OCI-LY7 (cell line): ENCODE measurements around the gene PRODH2. TPM values are rescaled to one million over a fixed set of nuclear protein-coding genes. Genes with fewer than 3 reads are reported as not detected.

Experiments
- BruUV-seq: library from RNA; stranded (reverse); fragments of 400-500 nt; replicated peaks from 2 replicates; lab custom pipeline; 2021; lab: Mats Ljungman, UMichigan
- CTCF ChIA-PET: fragments of 300-600 bp; sonication (Branson Sonifier 250); formaldehyde crosslinking; loops from one replicate; lab custom pipeline; 2022; ENCODE audit warnings: antibody characterized with exemption; ENCODE audit not compliant: unreplicated experiment; lab: Charles Lee
- POLR2A ChIA-PET: fragments of 300-600 bp; sonication (Branson Sonifier 250); formaldehyde crosslinking; loops from one replicate; lab custom pipeline; 2022; ENCODE audit warnings: antibody characterized with exemption; lab: Charles Lee
- DNase-seq: peaks from one replicate; pipeline ENCODE4 v3.0.0-alpha.2; 2015; ENCODE audit warnings: low spot score
- H2AFZ ChIP-seq: fragments of 200-600 bp; sonication (generic), shearing (Covaris generic); 2 replicates; pipeline ENCODE4 v1.6.1; 2014; ENCODE audit warnings: mild to moderate bottlenecking, antibody characterized with exemption, low read length, moderate library complexity
- H3K27ac ChIP-seq: fragments of 200-600 bp; sonication (generic); 2 replicates; pipeline ENCODE4 v1.5.1; 2014; ENCODE audit warnings: mixed run types, low read depth, mild to moderate bottlenecking, moderate library complexity, low read length, inconsistent platforms; ENCODE audit not compliant: poor library complexity, severe bottlenecking
- H3K36me3 ChIP-seq: fragments of 200-600 bp; sonication (generic); 2 replicates; pipeline ENCODE4 v1.6.1; 2014; ENCODE audit warnings: mild to moderate bottlenecking, antibody characterized with exemption, low read length, moderate library complexity, mixed read lengths; ENCODE audit not compliant: insufficient read depth
- H3K4me1 ChIP-seq: fragments of 200-600 bp; sonication (generic); 2 replicates; pipeline ENCODE4 v1.5.1; 2014; ENCODE audit warnings: mild to moderate bottlenecking, low read length; ENCODE audit not compliant: insufficient read depth, poor library complexity, severe bottlenecking
- H3K4me2 ChIP-seq: fragments of 200-600 bp; sonication (generic); 2 replicates; pipeline ENCODE4 v1.6.1; 2014; ENCODE audit warnings: mild to moderate bottlenecking, low read length
- H3K4me3 ChIP-seq: fragments of 200-600 bp; sonication (generic); 2 replicates; pipeline ENCODE4 v1.5.1; 2014; ENCODE audit warnings: mild to moderate bottlenecking, low read depth, low read length; ENCODE audit not compliant: poor library complexity, severe bottlenecking
- H3K79me2 ChIP-seq: fragments of 200-600 bp; sonication (generic); 2 replicates; pipeline ENCODE4 v1.6.1; 2016; ENCODE audit warnings: low read depth, mild to moderate bottlenecking, low read length, moderate library complexity, mixed read lengths; ENCODE audit not compliant: insufficient read depth
- H3K9me2 ChIP-seq: fragments of 200-600 bp; sonication (generic); 2 replicates; pipeline ENCODE4 v1.6.1; 2016; ENCODE audit warnings: mild to moderate bottlenecking, low read length, mixed read lengths; ENCODE audit not compliant: insufficient read depth
- H3K9me3 ChIP-seq: fragments of 200-600 bp; sonication (generic); 2 replicates; pipeline ENCODE4 v1.6.1; 2014; ENCODE audit warnings: mild to moderate bottlenecking, mixed run types, low read length, mixed read lengths
- H4K20me1 ChIP-seq: fragments of 200-600 bp; sonication (generic); 2 replicates; pipeline ENCODE4 v1.6.1; 2014; ENCODE audit warnings: mild to moderate bottlenecking, antibody characterized with exemption, low read length, moderate library complexity, mixed read lengths; ENCODE audit not compliant: insufficient read depth
- EZH2phosphoT487 ChIP-seq: fragments of 200-600 bp; sonication (generic); IDR thresholded peaks from 2 replicates; pipeline ENCODE4 v1.6.1; 2018; ENCODE audit warnings: low read depth, borderline replicate concordance, mild to moderate bottlenecking, mixed run types, antibody characterized with exemption, low read length, moderate library complexity, mixed read lengths
- intact Hi-C: fragments of 100-400 bp; cut with micrococcal nuclease; formaldehyde crosslinking; loops from one replicate; pipeline ENCODE4 v1.10.0; 2022; ENCODE audit not compliant: unreplicated experiment
- total RNA-seq, 2 experiments: library from RNA; depleted of rRNA in 1 of 2; stranded (reverse); fragments of >200 nt in 1 of 2; shearing (Covaris generic) in 1 of 2; gene quantifications; 2 replicates each; pipeline ENCODE4 v1.2.3, GENCODE V29; 2014 to 2022
- TF ChIP-seq, protein P1 (sequence below): fragments of 200-600 bp; sonication (generic); conservative IDR thresholded peaks from 2 replicates; pipeline ENCODE4 v1.5.1; 2014; ENCODE audit warnings: mild to moderate bottlenecking, antibody characterized with exemption, low read length, moderate library complexity, mixed read lengths

The PRODH2 gene
- total RNA-seq, 2 experiments from 2014 or later: not detected

- POLR2A ChIA-PET: no interaction called here
- CTCF ChIA-PET: no interaction called here
These were observed 36.4 kb upstream of the PRODH2 start for GRCh38 chr19:35848919-35849505.

GRCh38 chr19:35848486-35848885 lies 35.8 kb upstream of the PRODH2 start:
- intact Hi-C loops: no loop called here
- Histone ChIP-seq H2AFZ (no peak overlapping the region), H3K9me2 (no peaks in the 10 kb centered on the region), H3K27ac (no peak overlapping the region), H3K9me3 (no peaks in the 10 kb centered on the region), H4K20me1 (no peaks in the 10 kb centered on the region), H3K36me3 (no peaks in the 10 kb centered on the region), H3K4me1 (no peaks in the 10 kb centered on the region), H3K79me2 (no peaks in the 10 kb centered on the region), H3K4me2 (no peak overlapping the region), H3K4me3 (no peak overlapping the region)
- BruUV-seq: no TSS peak
- TF ChIP-seq, protein P1, sequence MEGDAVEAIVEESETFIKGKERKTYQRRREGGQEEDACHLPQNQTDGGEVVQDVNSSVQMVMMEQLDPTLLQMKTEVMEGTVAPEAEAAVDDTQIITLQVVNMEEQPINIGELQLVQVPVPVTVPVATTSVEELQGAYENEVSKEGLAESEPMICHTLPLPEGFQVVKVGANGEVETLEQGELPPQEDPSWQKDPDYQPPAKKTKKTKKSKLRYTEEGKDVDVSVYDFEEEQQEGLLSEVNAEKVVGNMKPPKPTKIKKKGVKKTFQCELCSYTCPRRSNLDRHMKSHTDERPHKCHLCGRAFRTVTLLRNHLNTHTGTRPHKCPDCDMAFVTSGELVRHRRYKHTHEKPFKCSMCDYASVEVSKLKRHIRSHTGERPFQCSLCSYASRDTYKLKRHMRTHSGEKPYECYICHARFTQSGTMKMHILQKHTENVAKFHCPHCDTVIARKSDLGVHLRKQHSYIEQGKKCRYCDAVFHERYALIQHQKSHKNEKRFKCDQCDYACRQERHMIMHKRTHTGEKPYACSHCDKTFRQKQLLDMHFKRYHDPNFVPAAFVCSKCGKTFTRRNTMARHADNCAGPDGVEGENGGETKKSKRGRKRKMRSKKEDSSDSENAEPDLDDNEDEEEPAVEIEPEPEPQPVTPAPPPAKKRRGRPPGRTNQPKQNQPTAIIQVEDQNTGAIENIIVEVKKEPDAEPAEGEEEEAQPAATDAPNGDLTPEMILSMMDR: no peak
- TF ChIP-seq EZH2phosphoT487: no peak
- ChIA-PET CTCF (no interaction called here), POLR2A (no interaction called here)
- DNase-seq: no peak

More at GRCh38 chr19:35848919-35849505, 36.4 kb upstream of the PRODH2 start:
- no peaks in the 10 kb centered on the region for H3K36me3 ChIP-seq
- H4K20me1 ChIP-seq: no peaks in the 10 kb centered on the region
- no peaks in the 10 kb centered on the region for H3K79me2 ChIP-seq
- no peak overlapping the region for H2AFZ ChIP-seq
- BruUV-seq: no TSS peak
- no peak overlapping the region for H3K27ac ChIP-seq
- intact Hi-C loops: no loop called here
- H3K4me1 ChIP-seq: no peaks in the 10 kb centered on the region
- H3K9me2 ChIP-seq: no peaks in the 10 kb centered on the region
- no peak overlapping the region for H3K4me2 ChIP-seq
- H3K4me3 ChIP-seq: no peak overlapping the region
- no peaks in the 10 kb centered on the region for H3K9me3 ChIP-seq
- TF ChIP-seq, protein P1: no peak
- no peak for TF ChIP-seq EZH2phosphoT487
- DNase-seq: no peak

GRCh38 chr19:35847911-35848310 lies 35.3 kb upstream of the PRODH2 start:
- TF ChIP-seq, protein P1: no peak
- TF ChIP-seq EZH2phosphoT487: no peak
- H4K20me1 ChIP-seq: no peaks in the 10 kb centered on the region
- DNase-seq: no peak
- H3K4me1 ChIP-seq: no peaks in the 10 kb centered on the region
- H3K36me3 ChIP-seq: no peaks in the 10 kb centered on the region
- H3K9me2 ChIP-seq: no peaks in the 10 kb centered on the region
- intact Hi-C loops: no loop called here
- no peaks in the 10 kb centered on the region for H3K79me2 ChIP-seq
- no peak overlapping the region for H2AFZ ChIP-seq
- H3K4me3 ChIP-seq: no peak overlapping the region
- H3K4me2 ChIP-seq: no peak overlapping the region
- H3K9me3 ChIP-seq: no peaks in the 10 kb centered on the region
- CTCF ChIA-PET: no interaction called here
- no TSS peak for BruUV-seq
- H3K27ac ChIP-seq: no peak overlapping the region
- POLR2A ChIA-PET: no interaction called here
